Neural cell (in vitro differentiated cells): Measurements from ENCODE around the gene RBM33.

Experiments
- EP300 ChIP-seq: fragments of 450-650 bp; conservative IDR thresholded peaks from 2 replicates; pipeline ENCODE4 v1.6.1; 2014; ENCODE audit warnings: antibody characterized with exemption, mild to moderate bottlenecking, moderate library complexity; ENCODE audit not compliant: poor library complexity, severe bottlenecking
- EZH2 ChIP-seq: fragments of 200-600, 300-800 bp; shearing (Covaris generic), sonication (generic); IDR thresholded peaks from 2 replicates; pipeline ENCODE4 v1.6.1; 2014; ENCODE audit warnings: antibody characterized with exemption, low read length, borderline replicate concordance, mild to moderate bottlenecking; ENCODE audit not compliant: insufficient read depth, poor library complexity, severe bottlenecking
- MXI1 ChIP-seq: fragments of 450-650 bp; conservative IDR thresholded peaks from 2 replicates; pipeline ENCODE4 v1.6.1; 2014; ENCODE audit warnings: antibody characterized with exemption, mild to moderate bottlenecking; ENCODE audit not compliant: poor library complexity, severe bottlenecking
- SMC3 ChIP-seq: fragments of 450-650 bp; conservative IDR thresholded peaks from 2 replicates; pipeline ENCODE4 v1.6.1; 2014; ENCODE audit warnings: antibody characterized with exemption, mild to moderate bottlenecking, moderate library complexity; ENCODE audit not compliant: poor library complexity
- TAF1 ChIP-seq: IDR thresholded peaks from 2 replicates; pipeline ENCODE4 v1.6.1; 2012; ENCODE audit warnings: low read depth
- TF ChIP-seq, protein P1 (sequence below): fragments of 450-650 bp; IDR thresholded peaks from 2 replicates; pipeline ENCODE4 v1.5.1; 2014; ENCODE audit warnings: antibody characterized with exemption, mild to moderate bottlenecking, moderate library complexity; ENCODE audit not compliant: poor library complexity, severe bottlenecking
- TF ChIP-seq, protein P2 (sequence below): IDR thresholded peaks from 2 replicates; pipeline ENCODE4 v1.6.1; 2012; ENCODE audit warnings: borderline replicate concordance

DNA sequence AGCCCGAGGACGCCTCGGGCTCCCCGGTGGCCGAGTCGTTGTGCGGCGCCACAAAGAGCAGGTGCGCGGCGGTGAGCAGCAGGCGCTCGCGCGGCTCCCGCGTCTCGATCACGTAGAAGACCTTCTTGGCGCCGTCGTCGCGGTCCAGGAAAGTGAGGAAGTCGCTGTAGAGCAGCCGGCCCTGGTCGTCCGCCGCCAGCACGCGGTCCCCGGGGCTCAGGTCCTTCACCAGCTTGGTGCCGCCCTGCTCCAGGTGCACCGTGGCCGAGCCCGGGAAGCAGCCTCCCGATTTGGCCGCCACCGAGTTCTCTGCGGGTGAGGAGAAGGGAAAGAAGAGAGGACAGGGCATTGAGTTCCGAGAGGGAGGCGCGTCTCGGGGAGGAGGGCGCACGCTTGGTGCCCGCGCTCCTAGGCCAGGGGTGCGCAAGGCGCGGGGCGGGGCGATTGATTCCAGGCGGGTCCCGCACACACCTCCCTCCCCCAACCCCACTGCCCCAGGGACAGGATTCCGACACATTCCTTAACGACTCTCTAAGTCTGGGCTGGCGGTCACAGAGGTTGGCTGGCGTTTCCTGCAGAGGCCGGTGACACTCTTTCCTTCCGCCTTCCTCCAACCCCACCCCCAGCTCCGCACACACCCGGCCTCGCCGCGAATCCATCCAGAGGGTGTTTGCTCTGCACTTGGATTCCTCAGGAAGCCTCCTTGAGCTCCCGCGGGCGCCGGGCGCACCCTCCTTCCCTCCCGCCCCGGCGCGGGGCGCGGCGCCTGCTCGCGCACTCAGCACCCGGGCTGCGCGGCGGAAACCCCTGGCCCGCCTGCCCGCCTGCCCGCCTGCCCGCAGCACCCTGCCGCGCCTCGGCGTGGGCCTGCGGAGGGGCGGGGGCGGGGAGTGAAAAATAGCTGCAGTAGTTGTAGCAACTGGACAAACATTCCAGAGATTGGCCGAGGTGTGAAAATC is 159.2 kb downstream of the RBM33 start:
- TF ChIP-seq, protein P1, sequence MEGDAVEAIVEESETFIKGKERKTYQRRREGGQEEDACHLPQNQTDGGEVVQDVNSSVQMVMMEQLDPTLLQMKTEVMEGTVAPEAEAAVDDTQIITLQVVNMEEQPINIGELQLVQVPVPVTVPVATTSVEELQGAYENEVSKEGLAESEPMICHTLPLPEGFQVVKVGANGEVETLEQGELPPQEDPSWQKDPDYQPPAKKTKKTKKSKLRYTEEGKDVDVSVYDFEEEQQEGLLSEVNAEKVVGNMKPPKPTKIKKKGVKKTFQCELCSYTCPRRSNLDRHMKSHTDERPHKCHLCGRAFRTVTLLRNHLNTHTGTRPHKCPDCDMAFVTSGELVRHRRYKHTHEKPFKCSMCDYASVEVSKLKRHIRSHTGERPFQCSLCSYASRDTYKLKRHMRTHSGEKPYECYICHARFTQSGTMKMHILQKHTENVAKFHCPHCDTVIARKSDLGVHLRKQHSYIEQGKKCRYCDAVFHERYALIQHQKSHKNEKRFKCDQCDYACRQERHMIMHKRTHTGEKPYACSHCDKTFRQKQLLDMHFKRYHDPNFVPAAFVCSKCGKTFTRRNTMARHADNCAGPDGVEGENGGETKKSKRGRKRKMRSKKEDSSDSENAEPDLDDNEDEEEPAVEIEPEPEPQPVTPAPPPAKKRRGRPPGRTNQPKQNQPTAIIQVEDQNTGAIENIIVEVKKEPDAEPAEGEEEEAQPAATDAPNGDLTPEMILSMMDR = no peak
- no peak for TF ChIP-seq EP300
- no peak for TF ChIP-seq SMC3
- TF ChIP-seq TAF1 = no peak
- no peak for TF ChIP-seq EZH2
- TF ChIP-seq, protein P2, sequence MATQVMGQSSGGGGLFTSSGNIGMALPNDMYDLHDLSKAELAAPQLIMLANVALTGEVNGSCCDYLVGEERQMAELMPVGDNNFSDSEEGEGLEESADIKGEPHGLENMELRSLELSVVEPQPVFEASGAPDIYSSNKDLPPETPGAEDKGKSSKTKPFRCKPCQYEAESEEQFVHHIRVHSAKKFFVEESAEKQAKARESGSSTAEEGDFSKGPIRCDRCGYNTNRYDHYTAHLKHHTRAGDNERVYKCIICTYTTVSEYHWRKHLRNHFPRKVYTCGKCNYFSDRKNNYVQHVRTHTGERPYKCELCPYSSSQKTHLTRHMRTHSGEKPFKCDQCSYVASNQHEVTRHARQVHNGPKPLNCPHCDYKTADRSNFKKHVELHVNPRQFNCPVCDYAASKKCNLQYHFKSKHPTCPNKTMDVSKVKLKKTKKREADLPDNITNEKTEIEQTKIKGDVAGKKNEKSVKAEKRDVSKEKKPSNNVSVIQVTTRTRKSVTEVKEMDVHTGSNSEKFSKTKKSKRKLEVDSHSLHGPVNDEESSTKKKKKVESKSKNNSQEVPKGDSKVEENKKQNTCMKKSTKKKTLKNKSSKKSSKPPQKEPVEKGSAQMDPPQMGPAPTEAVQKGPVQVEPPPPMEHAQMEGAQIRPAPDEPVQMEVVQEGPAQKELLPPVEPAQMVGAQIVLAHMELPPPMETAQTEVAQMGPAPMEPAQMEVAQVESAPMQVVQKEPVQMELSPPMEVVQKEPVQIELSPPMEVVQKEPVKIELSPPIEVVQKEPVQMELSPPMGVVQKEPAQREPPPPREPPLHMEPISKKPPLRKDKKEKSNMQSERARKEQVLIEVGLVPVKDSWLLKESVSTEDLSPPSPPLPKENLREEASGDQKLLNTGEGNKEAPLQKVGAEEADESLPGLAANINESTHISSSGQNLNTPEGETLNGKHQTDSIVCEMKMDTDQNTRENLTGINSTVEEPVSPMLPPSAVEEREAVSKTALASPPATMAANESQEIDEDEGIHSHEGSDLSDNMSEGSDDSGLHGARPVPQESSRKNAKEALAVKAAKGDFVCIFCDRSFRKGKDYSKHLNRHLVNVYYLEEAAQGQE = no peak
- no peak for TF ChIP-seq MXI1
